ENCODE measurements around the gene SCAI.
"Not testable (repeated sequence)": the region's sequence is repeated elsewhere in the genome, so short reads cannot be mapped to it uniquely, and the experiment has no call there.

The SCAI gene

GRCh38 chr9:125106285-125106893 is 36.9 kb downstream of the SCAI start:
- DNase-seq (ENCODE audit: low read depth in 3 of 3) = no peak

- DNase-seq (ENCODE audit: low read depth in 3 of 3) = no peak
Measured at GRCh38 chr9:125103770-125104460, 39.4 kb downstream of the SCAI start.

GRCh38 chr9:125103021-125103420 is 40.3 kb downstream of the SCAI start:
- no peak for DNase-seq (ENCODE audit: low read depth in 3 of 3)

- no peak for DNase-seq (ENCODE audit: low read depth in 3 of 3)
Measured at GRCh38 chr9:125100822-125101221, 42.5 kb downstream of the SCAI start.

GRCh38 chr9:125099816-125100215 is 43.5 kb downstream of the SCAI start:
- no peak for DNase-seq (ENCODE audit: low read depth in 3 of 3)

- no peak for DNase-seq (ENCODE audit: low read depth in 3 of 3)
Measured at GRCh38 chr9:125095821-125096443, 47.4 kb downstream of the SCAI start.

GRCh38 chr9:125091121-125091520 is 52.2 kb downstream of the SCAI start:
- DNase-seq (ENCODE audit: low read depth in 3 of 3) = no peak

- DNase-seq (ENCODE audit: low read depth in 3 of 3) = no peak
Measured at GRCh38 chr9:125089331-125089730, 54.0 kb downstream of the SCAI start.

GRCh38 chr9:125088752-125089151 is 54.6 kb downstream of the SCAI start:
- no peak for DNase-seq (ENCODE audit: low read depth in 3 of 3)

- DNase-seq (ENCODE audit: low read depth in 3 of 3) = no peak
Measured at GRCh38 chr9:125085703-125086477, 57.4 kb downstream of the SCAI start.

- DNase-seq (ENCODE audit: low read depth in 3 of 3) = not testable (repeated sequence)
Measured at GRCh38 chr9:125082197-125082596, 61.1 kb downstream of the SCAI start.

GRCh38 chr9:125080797-125081196 is 62.5 kb downstream of the SCAI start:
- not testable (repeated sequence) for DNase-seq (ENCODE audit: low read depth in 3 of 3)

GRCh38 chr9:125079931-125080330 is 63.4 kb downstream of the SCAI start:
- no peak for DNase-seq (ENCODE audit: low read depth in 3 of 3)

- no peak for DNase-seq (ENCODE audit: low read depth in 3 of 3)
Measured at GRCh38 chr9:125075997-125076396, 67.3 kb downstream of the SCAI start.

GRCh38 chr9:125074976-125075375 is 68.4 kb downstream of the SCAI start:
- DNase-seq (ENCODE audit: low read depth in 3 of 3) = no peak

GRCh38 chr9:125066839-125067619 is 76.3 kb downstream of the SCAI start:
- no peak for DNase-seq (ENCODE audit: low read depth in 3 of 3)

- DNase-seq (ENCODE audit: low read depth in 3 of 3) = no peak
Measured at GRCh38 chr9:125061391-125061790, 81.9 kb downstream of the SCAI start.

- DNase-seq (ENCODE audit: low read depth in 3 of 3) = no peak
Measured at GRCh38 chr9:125049212-125050049, 93.9 kb downstream of the SCAI start.

GRCh38 chr9:125043631-125044030 is 99.7 kb downstream of the SCAI start:
- no peak for DNase-seq (ENCODE audit: low read depth in 3 of 3)

- no peak for DNase-seq (ENCODE audit: low read depth in 3 of 3)
Measured at GRCh38 chr9:125043148-125043547, 100.2 kb downstream of the SCAI start.

GRCh38 chr9:125038166-125038565 is 105.2 kb downstream of the SCAI start:
- DNase-seq (ENCODE audit: low read depth in 3 of 3) = no peak

Data from stimulated activated CD4-positive, alpha-beta T cell treated with anti-CD3 and anti-CD28 coated beads, TNF-alpha, amount 100 ng/mL, for 24 hours (primary cell).